ENCODE data around the gene CELF4. TPM values are rescaled to one million over a fixed set of nuclear protein-coding genes. Genes with fewer than 3 reads are reported as not detected.

CELF4 gene
- total RNA-seq, 2 experiments from 2014 or later = not detected

GRCh38 chr18:37313624-37314023 is 252.0 kb downstream of the CELF4 start:
- CTCF ChIA-PET = no interaction called here

GRCh38 chr18:37309861-37310260 is 255.7 kb downstream of the CELF4 start:
- ChIA-PET POLR2A (no interaction called here), CTCF (interaction anchor here (0.9 kb wide), 1 partner anchor 12 kb away, joined by 3 read pairs; no protein-coding TSS in a partner anchor)

More at GRCh38 chr18:37313624-37314023, 252.0 kb downstream of the CELF4 start:
- POLR2A ChIA-PET = no interaction called here

GRCh38 chr18:37309059-37309458 is 256.5 kb downstream of the CELF4 start:
- CTCF ChIA-PET = no interaction called here
- POLR2A ChIA-PET = no interaction called here

GRCh38 chr18:37307181-37307580 is 258.4 kb downstream of the CELF4 start:
- ChIA-PET POLR2A (no interaction called here), CTCF (no interaction called here)

GRCh38 chr18:37306432-37306831 is 259.2 kb downstream of the CELF4 start:
- CTCF ChIA-PET = no interaction called here

GRCh38 chr18:37305066-37305465 is 260.5 kb downstream of the CELF4 start:
- ChIA-PET POLR2A (no interaction called here), CTCF (interaction anchor here (1.3 kb wide), 1 partner anchor 10 kb away, joined by 3 read pairs; no protein-coding TSS in a partner anchor)

More at GRCh38 chr18:37306432-37306831, 259.2 kb downstream of the CELF4 start:
- POLR2A ChIA-PET = no interaction called here

- POLR2A ChIA-PET = no interaction called here
- CTCF ChIA-PET = no interaction called here
Observed at GRCh38 chr18:37304012-37304680, 261.5 kb downstream of the CELF4 start.

- CTCF ChIA-PET = no interaction called here
Observed at GRCh38 chr18:37303009-37303408, 262.6 kb downstream of the CELF4 start.

GRCh38 chr18:37302519-37302918 is 263.1 kb downstream of the CELF4 start:
- POLR2A ChIA-PET = no interaction called here
- CTCF ChIA-PET = no interaction called here

More at GRCh38 chr18:37303009-37303408, 262.6 kb downstream of the CELF4 start:
- POLR2A ChIA-PET = no interaction called here

- POLR2A ChIA-PET = no interaction called here
- CTCF ChIA-PET = no interaction called here
Observed at GRCh38 chr18:37299471-37300304, 265.9 kb downstream of the CELF4 start.

GRCh38 chr18:37298816-37299215 is 266.8 kb downstream of the CELF4 start:
- ChIA-PET CTCF (no interaction called here), POLR2A (no interaction called here)

GRCh38 chr18:37297106-37297505 is 268.5 kb downstream of the CELF4 start:
- ChIA-PET CTCF (no interaction called here), POLR2A (no interaction called here)

- ChIA-PET POLR2A (no interaction called here), CTCF (no interaction called here)
Observed at GRCh38 chr18:37294951-37295350, 270.6 kb downstream of the CELF4 start.

GRCh38 chr18:37293359-37293758 is 272.2 kb downstream of the CELF4 start:
- ChIA-PET CTCF (no interaction called here), POLR2A (no interaction called here)

GRCh38 chr18:37289423-37289822 is 276.2 kb downstream of the CELF4 start:
- CTCF ChIA-PET = no interaction called here
- POLR2A ChIA-PET = no interaction called here

GRCh38 chr18:37287601-37288000 is 278.0 kb downstream of the CELF4 start:
- CTCF ChIA-PET = no interaction called here
- POLR2A ChIA-PET = no interaction called here

GRCh38 chr18:37286801-37287200 is 278.8 kb downstream of the CELF4 start:
- POLR2A ChIA-PET = no interaction called here
- CTCF ChIA-PET = no interaction called here

GRCh38 chr18:37285825-37286224 is 279.8 kb downstream of the CELF4 start:
- ChIA-PET POLR2A (no interaction called here), CTCF (no interaction called here)

GRCh38 chr18:37284260-37284659 is 281.3 kb downstream of the CELF4 start:
- POLR2A ChIA-PET = no interaction called here

GRCh38 chr18:37282386-37283037 is 283.1 kb downstream of the CELF4 start:
- POLR2A ChIA-PET = no interaction called here
- CTCF ChIA-PET = no interaction called here

More at GRCh38 chr18:37284260-37284659, 281.3 kb downstream of the CELF4 start:
- CTCF ChIA-PET = no interaction called here

Data from activated CD8-positive, alpha-beta memory T cell treated with anti-CD3 and anti-CD28 coated beads for 36 hours (primary cell).